GM12878 (cell line): ENCODE measurements around the gene PKMYT1. TPM values are rescaled to one million over a fixed set of nuclear protein-coding genes. Genes with fewer than 3 reads are reported as not detected.

Experiments used
- ATAC-seq: fragments of 200-7000 bp; cut with Tn5 transposase; 3 replicates; pipeline ENCODE4 v1.9.1; 2020; ENCODE audit warnings: mild to moderate bottlenecking, moderate library complexity
- BruUV-seq: library from RNA; stranded (reverse); fragments of 400-500 nt; replicated peaks from 2 replicates; lab custom pipeline; 2021; lab: Mats Ljungman, UMichigan
- CTCF ChIA-PET: fragments of 300-600 bp; sonication (Branson Sonifier 250); formaldehyde crosslinking; extraction: SDS; loops from one replicate; lab custom pipeline; 2021; ENCODE audit warnings: inconsistent platforms; lab: Yijun Ruan, JAX
- POLR2A ChIA-PET: fragments of 350-600 bp; formaldehyde crosslinking; extraction: SDS; loops from one replicate; lab custom pipeline; 2021; ENCODE audit warnings: inconsistent platforms; lab: Charles Lee
- RAD21 ChIA-PET: fragments of 300-600 bp; sonication (Branson Sonifier 250); formaldehyde crosslinking; loops from one replicate; lab custom pipeline; 2023; ENCODE audit warnings: antibody characterized with exemption; ENCODE audit not compliant: unreplicated experiment; lab: Charles Lee
- SMC1A ChIA-PET: fragments of 300-600 bp; sonication (Branson Sonifier 250); formaldehyde crosslinking; loops from one replicate; lab custom pipeline; 2023; ENCODE audit not compliant: unreplicated experiment, uncharacterized antibody; lab: Charles Lee
- DNase-seq: peaks from one replicate; pipeline ENCODE4 v3.0.0-alpha.2; 2011; ENCODE audit warnings: low read depth, low spot score
- FAIRE-seq: peaks from 3 replicates; lab custom pipeline; 2011; peaks lifted over from hg19 to GRCh38; lab: Jason Lieb, UNC
- H2AFZ ChIP-seq: 2 replicates; pipeline ENCODE4 v1.6.0; 2011; ENCODE audit warnings: low read depth, low read length, control low read depth; ENCODE audit not compliant: control insufficient read depth
- H3K27ac ChIP-seq: 2 replicates; pipeline ENCODE4 v1.5.1; 2011; ENCODE audit warnings: control low read depth; ENCODE audit not compliant: control insufficient read depth, insufficient read depth
- H3K27me3 ChIP-seq, 2 experiments: replicated peaks in 1 of 2; 2 replicates each; pipeline versions ENCODE4 v1.6.0 to v1.6.1; 2011; ENCODE audit warnings: low read length in 1 of 2; ENCODE audit not compliant: control insufficient read depth in 2 of 2, insufficient read depth in 2 of 2
- H3K36me3 ChIP-seq, 2 experiments: 2 replicates each; pipeline ENCODE4 v1.5.1; 2011; ENCODE audit warnings: low read length in 1 of 2; ENCODE audit not compliant: control insufficient read depth in 2 of 2, insufficient read depth in 2 of 2
- H3K4me1 ChIP-seq: 2 replicates; pipeline ENCODE4 v1.6.1; 2011; ENCODE audit warnings: mild to moderate bottlenecking, low read length, moderate library complexity, mixed read lengths; ENCODE audit not compliant: control insufficient read depth, insufficient read depth
- H3K4me2 ChIP-seq: 2 replicates; pipeline ENCODE4 v1.6.0; 2011; ENCODE audit warnings: control low read depth; ENCODE audit not compliant: control insufficient read depth, insufficient read depth
- H3K4me3 ChIP-seq: fragments of 200-600 bp; sonication (generic); 2 replicates; pipeline ENCODE4 v1.5.1; 2016
- H3K79me2 ChIP-seq: 2 replicates; pipeline ENCODE4 v1.6.0; 2011; ENCODE audit warnings: low read length; ENCODE audit not compliant: control insufficient read depth, insufficient read depth
- H3K9ac ChIP-seq: 2 replicates; pipeline ENCODE4 v1.8.0; 2011; ENCODE audit warnings: low read length, control low read depth, mixed read lengths; ENCODE audit not compliant: control insufficient read depth, insufficient read depth
- H3K9me3 ChIP-seq: replicated peaks from 3 replicates; pipeline ENCODE4 v1.5.1; 2011; ENCODE audit warnings: mild to moderate bottlenecking, low read length; ENCODE audit not compliant: control insufficient read depth, insufficient read depth
- H4K20me1 ChIP-seq: 2 replicates; pipeline ENCODE4 v1.6.0; 2011; ENCODE audit not compliant: control insufficient read depth, insufficient read depth
- BMI1 ChIP-seq: fragments of 450-650 bp; IDR thresholded peaks from 2 replicates; pipeline ENCODE4 v1.6.1; 2016; ENCODE audit warnings: mild to moderate bottlenecking, moderate library complexity, borderline replicate concordance
- CBFB ChIP-seq: IDR thresholded peaks from 2 replicates; pipeline ENCODE4 v1.6.1; 2016; ENCODE audit warnings: antibody characterized with exemption, low read depth
- CREB1 ChIP-seq: IDR thresholded peaks from 2 replicates; pipeline ENCODE4 v1.6.1; 2012; ENCODE audit warnings: low read depth, mild to moderate bottlenecking, inconsistent platforms
- FOS ChIP-seq: IDR thresholded peaks from 3 replicates; pipeline ENCODE4 v1.6.1; 2011; ENCODE audit warnings: borderline replicate concordance; ENCODE audit not compliant: insufficient read length; ENCODE audit errors: extremely low read depth
- MLLT1 ChIP-seq: fragments of 450-650 bp; IDR thresholded peaks from 2 replicates; pipeline ENCODE4 v1.6.1; 2016; ENCODE audit warnings: mild to moderate bottlenecking
- NFIC ChIP-seq: IDR thresholded peaks from 2 replicates; pipeline ENCODE4 v1.6.1; 2012; ENCODE audit warnings: low read depth, mild to moderate bottlenecking, inconsistent platforms, low read length, moderate library complexity
- REST ChIP-seq: IDR thresholded peaks from 2 replicates; pipeline ENCODE4 v1.6.1; 2012; ENCODE audit warnings: mild to moderate bottlenecking, low read depth, low read length
- SMAD1 ChIP-seq: fragments of 450-650 bp; IDR thresholded peaks from 2 replicates; pipeline ENCODE4 v1.6.1; 2018; ENCODE audit warnings: mild to moderate bottlenecking, low read depth; ENCODE audit not compliant: partially characterized antibody
- SMAD5 ChIP-seq: IDR thresholded peaks from 2 replicates; pipeline ENCODE4 v1.6.1; 2016; ENCODE audit warnings: antibody characterized with exemption, low read depth
- TCF7 ChIP-seq: IDR thresholded peaks from 2 replicates; pipeline ENCODE4 v1.6.1; 2014; ENCODE audit warnings: antibody characterized with exemption, borderline replicate concordance
- YBX1 ChIP-seq: fragments of 450-650 bp; IDR thresholded peaks from 2 replicates; pipeline ENCODE4 v1.6.1; 2016; ENCODE audit warnings: antibody characterized with exemption
- ZBED1 ChIP-seq: IDR thresholded peaks from 2 replicates; pipeline ENCODE4 v1.6.1; 2016; ENCODE audit warnings: borderline replicate concordance
- ZNF217 ChIP-seq: fragments of 450-650 bp; IDR thresholded peaks from 2 replicates; pipeline ENCODE4 v1.6.1; 2017; ENCODE audit warnings: antibody characterized with exemption, mild to moderate bottlenecking
- WGBS: methylation state at CpG from one replicate; pipeline ENCODE4 v1.1.6; 2016; ENCODE audit warnings: low lambda C conversion rate; ENCODE audit not compliant: insufficient replicate concordance, insufficient coverage; ENCODE audit errors: missing lambda C conversion rate; 5-methylcytosine and 5-hydroxymethylcytosine counted together
- in situ Hi-C: fragments of 300-500 bp; cut with MboI; formaldehyde crosslinking; loops from 9 replicates; pipeline ENCODE4 v1.14.3; 2018; ENCODE audit warnings: mixed read lengths
- intact Hi-C: fragments of 100-400 bp; cut with micrococcal nuclease; formaldehyde crosslinking; loops from one replicate; pipeline ENCODE4 v1.14.2; 2022; ENCODE audit not compliant: unreplicated experiment
- polyA plus RNA-seq, 11 experiments: library from polyadenylated mRNA; depleted of rRNA in 4 of 11; unstranded in 6 of 11; stranded (reverse) in 5 of 11; fragments of >200 nt; fragmentation: Nextera tagmentation in 4 of 11; fragmentation: Illumina TruSeq in 1 of 11; extraction: Ambion mirVana in 4 of 11; extraction: Trizol in 1 of 11; gene quantifications; 1 replicate in 1 of 11; 2 replicates in 10 of 11; pipeline versions ENCODE4 v1.2.1 to v1.2.3, GENCODE V29; 2011 to 2016; ENCODE audit warnings: inconsistent platforms in 2 of 11, missing spikeins in 2 of 11, low read depth in 1 of 11
- total RNA-seq, 4 experiments: library from RNA; depleted of rRNA in 3 of 4; stranded (reverse); fragments of >200 nt in 3 of 4; fragmentation: Illumina TruSeq in 1 of 4; extraction: Trizol in 1 of 4; gene quantifications; 2 replicates each; pipeline versions ENCODE4 v1.2.1 to v1.2.3, GENCODE V29; 2013 to 2021

Gene PKMYT1
- total and polyA plus RNA-seq, 10 of the 15 experiments (the other 5 are each of a cell fraction or from before 2014, with no cell fraction given): 4.6 to 101 (median 29.9) TPM

- Histone ChIP-seq H3K9ac (no peak overlapping the region), H4K20me1 (no peaks in the 10 kb centered on the region), H3K27me3 (no peaks in the 10 kb centered on the region), H3K4me3 (no peak overlapping the region), H2AFZ (no peak overlapping the region), H3K4me2 (no peak overlapping the region), H3K36me3 (no peaks in the 10 kb centered on the region), H3K9me3 (no peaks in the 10 kb centered on the region), H3K27ac (no peak overlapping the region), H3K79me2 (no peaks in the 10 kb centered on the region), H3K4me1 (peaks cover 7% of the 10 kb centered on the region)
- no peak for FAIRE-seq
- in situ Hi-C loops (no loop called here), intact Hi-C loops (no loop called here)
- no peak for DNase-seq
- WGBS: 82% methylated on average over 13 of the region's 13 CpGs
- POLR2A ChIA-PET: no interaction called here
- no peak for TF ChIP-seq TCF7
- ATAC-seq: no peak
- SMC1A ChIA-PET: no interaction called here
- no TSS peak for BruUV-seq
- RAD21 ChIA-PET: no interaction called here
- CTCF ChIA-PET: interaction anchor here (3.1 kb wide), 1 partner anchor 23 kb away, joined by 10 read pairs; no protein-coding TSS in a partner anchor
Observed at GRCh38 chr16:2950353-2950724, 29.9 kb downstream of the PKMYT1 start.

GRCh38 chr16:2949705-2950352 is 30.4 kb downstream of the PKMYT1 start:
- no TSS peak for BruUV-seq
- no peak overlapping the region for H3K4me2 ChIP-seq
- H3K4me3 ChIP-seq: no peak overlapping the region
- intact Hi-C loops: no loop called here
- no peaks in the 10 kb centered on the region for H3K36me3 ChIP-seq
- H4K20me1 ChIP-seq: no peaks in the 10 kb centered on the region
- H3K27me3 ChIP-seq: no peaks in the 10 kb centered on the region
- H3K9ac ChIP-seq: no peak overlapping the region
- CTCF ChIA-PET: interaction anchor here (3.1 kb wide), 1 partner anchor 23 kb away, joined by 10 read pairs; no protein-coding TSS in a partner anchor
- WGBS: 80% methylated on average over 19 of the region's 19 CpGs
- DNase-seq (no peak), ATAC-seq (no peak), FAIRE-seq (no peak)
- no peak overlapping the region for H2AFZ ChIP-seq
- no peak overlapping the region for H3K27ac ChIP-seq
- no peaks in the 10 kb centered on the region for H3K9me3 ChIP-seq
- H3K4me1 ChIP-seq: peaks cover 7% of the 10 kb centered on the region
- no peaks in the 10 kb centered on the region for H3K79me2 ChIP-seq
- RAD21 ChIA-PET: no interaction called here
- in situ Hi-C loops: no loop called here
- POLR2A ChIA-PET: interaction anchor here (0.6 kb wide), 1 partner anchor 18 kb away, joined by 3 read pairs; no protein-coding TSS in a partner anchor
- SMC1A ChIA-PET: no interaction called here
- TF ChIP-seq SMAD5 (no peak), ZBED1 (no peak), NFIC (no peak), CREB1 (no peak), SMAD1 (no peak), MLLT1 (no peak), ZNF217 (no peak), YBX1 (no peak), REST (no peak), BMI1 (no peak), CBFB (no peak), FOS (no peak)
